ENCODE measurements around the gene RAD51B.
"Not testable (repeated sequence)": the region's sequence is repeated elsewhere in the genome, so short reads cannot be mapped to it uniquely, and the experiment has no call there.

RAD51B gene

DNA sequence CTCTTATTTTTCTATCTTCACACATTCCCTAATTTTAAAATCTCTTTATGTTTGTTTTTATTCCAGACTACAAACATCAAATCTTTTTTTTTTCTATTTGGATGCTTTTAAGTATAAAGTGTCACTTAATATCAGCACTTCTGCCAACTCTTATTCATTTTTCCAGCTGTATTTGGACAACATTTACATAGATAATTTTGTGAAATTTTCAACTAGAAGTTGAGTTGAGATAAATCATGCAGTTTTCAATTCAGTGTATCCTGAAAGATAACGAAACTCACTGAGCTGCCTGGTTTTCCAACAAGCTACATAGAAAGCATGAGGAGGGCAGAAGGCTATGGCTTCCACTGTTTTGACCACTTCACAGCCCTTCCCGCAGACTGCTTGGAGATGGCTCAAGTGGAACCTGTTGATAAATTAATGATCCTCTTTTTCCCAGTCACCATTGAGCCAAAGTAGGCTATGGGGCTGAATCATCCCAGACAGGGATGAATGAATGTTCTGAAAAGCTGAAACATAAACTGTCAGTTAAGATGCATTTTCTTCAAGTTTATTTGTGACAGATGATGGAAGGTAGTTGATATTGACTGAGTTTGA, 213.9 kb downstream of the RAD51B start:
- no peak for DNase-seq

DNA sequence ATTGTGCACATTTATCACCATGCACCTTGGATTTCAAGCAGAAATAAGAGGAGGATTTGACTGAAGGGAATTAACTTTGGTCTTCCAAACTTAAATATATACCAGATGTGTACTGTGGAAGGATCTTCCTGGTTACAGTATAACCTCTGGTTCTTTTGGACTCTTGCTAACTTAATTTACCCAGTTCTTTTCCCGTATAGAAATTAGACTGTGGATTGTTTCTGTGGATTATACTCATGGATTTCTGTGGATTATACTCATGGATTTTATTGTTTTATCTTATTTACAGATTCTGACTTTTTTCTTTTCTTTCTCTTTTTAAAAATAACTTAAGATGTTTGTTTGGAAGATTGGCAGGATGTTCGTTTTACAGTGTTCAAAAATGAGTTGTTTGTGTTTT, 215.3 kb downstream of the RAD51B start:
- DNase-seq, result no peak

DNA sequence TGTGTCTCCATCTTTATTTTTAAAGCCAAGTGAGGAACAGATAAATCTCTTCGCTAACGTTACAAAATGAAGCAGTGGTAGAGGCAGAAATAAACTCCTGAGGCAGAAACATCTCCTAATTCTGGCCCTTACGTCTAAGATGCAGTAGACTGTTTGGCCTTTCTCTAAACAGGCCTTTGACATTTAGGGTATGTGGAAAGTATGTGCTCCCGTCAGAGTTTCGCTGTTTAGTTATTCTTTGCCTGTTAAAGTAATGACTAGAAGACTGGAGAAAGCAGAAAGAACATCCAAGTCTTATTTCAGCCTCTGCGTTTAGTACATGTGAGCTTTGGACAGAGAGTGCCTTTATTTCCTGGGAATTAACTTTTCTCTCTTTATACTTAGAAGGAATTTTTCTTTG, 216.6 kb downstream of the RAD51B start:
- no peak for DNase-seq

DNA sequence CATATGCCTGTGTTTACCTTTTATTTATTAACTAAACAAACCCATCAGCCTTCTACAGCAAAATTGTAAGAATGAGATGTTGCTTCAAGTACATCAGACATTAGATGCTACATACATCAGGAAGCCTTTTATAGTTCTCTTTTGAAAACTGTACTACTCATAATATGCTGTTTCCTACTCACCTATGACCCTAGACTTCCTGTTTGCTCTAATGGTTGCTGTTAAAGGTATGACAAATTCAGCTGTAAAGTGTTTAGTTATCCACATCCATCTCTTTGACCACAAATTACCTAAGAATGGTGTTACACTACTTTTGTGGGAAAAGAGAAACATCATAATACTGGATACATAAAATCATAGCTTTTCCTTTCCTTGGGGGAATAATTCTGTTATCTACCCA, 220.0 kb downstream of the RAD51B start:
- DNase-seq, result no peak

DNA sequence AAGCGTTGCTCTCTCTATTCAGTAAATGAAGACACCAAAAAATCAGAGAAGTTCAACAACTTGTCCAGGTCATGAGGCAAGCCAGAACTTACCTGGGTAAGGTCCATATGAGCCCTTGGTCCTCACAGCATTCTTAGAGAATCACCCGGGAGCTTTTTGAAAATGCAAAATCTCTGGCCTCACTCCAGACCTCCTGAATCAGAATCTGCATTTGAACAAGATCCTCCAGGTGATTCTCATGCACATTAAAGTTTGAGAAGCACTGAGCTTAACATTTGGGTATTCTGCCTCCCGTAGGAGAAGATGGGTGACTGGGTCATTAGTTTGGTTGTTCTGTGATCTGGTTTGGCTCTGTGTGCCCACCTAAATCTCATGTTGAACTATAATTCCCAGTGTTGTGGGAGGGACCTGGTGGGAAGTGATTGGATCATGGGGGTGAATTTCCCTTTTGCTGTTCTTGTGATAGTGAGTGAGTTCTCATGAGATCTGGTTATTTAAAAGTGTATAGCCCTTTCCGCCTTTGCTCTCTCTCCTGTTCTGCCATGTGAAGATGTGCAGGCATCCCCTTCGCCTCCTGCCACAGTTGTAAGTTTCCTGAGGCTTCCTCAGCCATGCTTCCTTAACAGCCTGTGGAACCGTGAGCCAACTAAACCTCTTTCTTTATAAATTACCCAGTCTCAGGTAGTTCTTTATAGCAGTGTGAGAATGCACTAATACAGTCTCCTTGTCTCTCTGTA, 221.2 kb downstream of the RAD51B start:
- no peak for DNase-seq

DNA sequence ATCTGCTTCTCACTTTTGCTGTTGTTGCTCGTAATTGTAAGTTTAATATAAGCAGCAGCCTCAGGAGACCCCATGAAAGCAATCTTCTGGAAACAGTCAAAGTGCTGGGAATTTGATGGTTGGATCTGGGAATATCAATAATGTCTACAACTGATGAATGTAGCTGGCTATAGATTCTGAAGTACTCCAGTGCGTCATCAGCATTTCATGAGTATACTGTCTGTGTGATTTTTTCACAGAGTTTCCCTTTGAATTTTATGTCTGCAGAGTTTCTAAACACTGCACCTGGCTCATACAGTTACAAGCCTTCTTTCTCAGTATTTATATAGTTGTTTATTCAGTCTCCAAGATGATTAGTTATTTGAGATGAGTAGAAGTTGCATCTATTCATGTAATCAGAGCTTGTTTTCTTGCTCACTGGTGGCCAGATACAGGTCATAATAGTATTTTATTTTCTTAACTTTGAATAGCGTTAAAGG, 222.3 kb downstream of the RAD51B start:
- no peak for DNase-seq

DNA sequence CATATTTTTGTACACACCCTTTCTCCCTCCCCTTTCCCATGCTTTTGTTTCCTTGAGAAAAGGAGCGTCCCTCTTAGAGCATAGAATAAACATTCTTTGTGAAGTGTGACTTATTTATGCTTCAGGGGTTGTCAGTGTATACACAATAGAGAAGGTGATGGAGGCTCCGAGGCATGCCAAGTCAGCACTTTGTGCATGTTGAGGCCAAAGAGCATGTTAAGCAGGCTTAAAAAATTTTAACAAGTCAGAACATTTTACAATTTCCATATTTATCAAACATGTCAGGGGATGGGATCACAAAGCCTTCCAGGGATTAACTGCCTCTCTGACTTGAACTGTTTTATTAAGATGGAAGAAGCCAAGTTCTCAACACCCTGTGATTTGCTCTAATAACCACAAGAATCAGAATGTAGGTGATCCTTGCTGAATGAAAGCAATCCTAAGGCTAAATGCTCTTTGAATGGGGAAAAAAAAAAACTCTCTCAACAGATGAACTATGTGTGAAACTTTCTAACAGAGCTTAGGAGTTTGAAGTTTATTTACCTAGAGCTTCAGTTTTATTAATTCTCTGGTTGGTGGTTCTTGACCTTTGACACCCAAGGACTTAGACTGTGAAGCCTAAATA, 223.1 kb downstream of the RAD51B start:
- DNase-seq, result no peak

DNA sequence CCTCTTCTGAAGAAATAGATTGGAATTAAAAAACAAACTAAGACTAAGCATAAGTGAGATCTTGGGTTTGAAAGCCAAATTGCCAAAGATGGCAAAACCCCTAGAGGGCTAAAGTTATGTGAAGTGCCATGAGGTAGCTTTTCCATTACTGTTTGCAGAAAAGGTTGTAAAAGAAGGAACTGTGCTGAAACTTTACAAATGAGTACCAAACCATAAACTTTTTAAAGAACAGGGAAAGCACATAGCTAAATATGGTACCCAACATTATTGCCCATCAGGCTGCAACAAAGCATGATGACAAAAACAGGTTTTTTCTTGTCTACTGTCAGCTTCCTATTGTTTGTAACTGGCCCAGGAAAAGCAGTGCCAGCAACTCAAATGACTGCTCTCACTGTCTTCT, 224.2 kb downstream of the RAD51B start:
- DNase-seq, result no peak

DNA sequence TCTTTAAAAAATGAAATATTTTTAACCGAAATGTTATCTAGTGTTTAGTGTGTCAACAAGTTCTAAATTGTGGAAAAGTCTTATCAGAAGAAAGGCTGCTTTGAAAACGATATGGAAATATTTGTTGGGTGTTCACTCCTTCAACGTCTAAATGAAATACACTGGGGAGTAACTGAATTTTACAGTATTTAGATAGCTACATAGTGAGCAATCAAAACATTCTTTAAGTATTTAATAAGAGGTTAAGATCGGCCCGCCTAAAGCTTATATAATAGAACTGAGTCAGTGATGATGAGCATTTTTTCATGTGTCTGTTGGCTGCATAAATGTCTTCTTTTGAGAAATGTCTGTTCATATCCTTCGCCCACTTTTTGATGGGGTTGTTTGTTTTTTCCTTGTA, 228.3 kb downstream of the RAD51B start:
- no peak for DNase-seq

DNA sequence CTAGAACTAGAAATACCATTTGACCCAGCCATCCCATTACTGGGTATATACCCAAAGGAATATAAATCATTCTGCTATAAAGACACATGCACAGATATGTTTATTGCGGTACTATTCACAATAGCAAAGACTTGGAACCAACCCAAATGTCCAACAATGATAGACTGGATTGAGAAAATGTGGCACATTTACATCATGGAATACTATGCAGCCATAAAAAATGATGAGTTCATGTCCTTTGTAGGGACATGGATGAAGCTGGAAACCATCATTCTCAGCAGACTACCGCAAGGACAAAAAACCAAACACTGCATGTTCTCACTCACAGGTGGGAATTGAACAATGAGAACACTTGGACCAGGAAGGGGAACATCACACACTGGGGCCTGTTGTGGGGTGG, 229.2 kb downstream of the RAD51B start:
- not testable (repeated sequence) for DNase-seq

DNA sequence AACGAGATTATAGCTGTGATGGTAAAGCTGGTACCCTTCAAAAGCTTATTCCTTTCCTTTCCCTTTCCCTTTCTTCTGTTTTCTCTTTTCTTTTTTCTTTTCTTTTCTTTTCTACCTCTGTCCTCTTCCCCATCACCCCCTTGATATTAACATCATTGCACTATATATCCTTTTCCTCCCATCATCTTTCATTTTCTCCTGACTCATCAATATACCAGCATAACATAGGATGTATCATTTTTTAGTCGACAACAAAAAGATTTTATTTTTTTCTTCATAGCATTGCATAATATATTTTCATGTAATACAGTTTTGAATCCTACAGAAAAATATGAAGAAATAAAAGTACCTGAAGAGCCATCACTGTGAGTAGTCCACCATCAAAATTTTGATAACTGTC, 230.6 kb downstream of the RAD51B start:
- DNase-seq, result no peak

DNA sequence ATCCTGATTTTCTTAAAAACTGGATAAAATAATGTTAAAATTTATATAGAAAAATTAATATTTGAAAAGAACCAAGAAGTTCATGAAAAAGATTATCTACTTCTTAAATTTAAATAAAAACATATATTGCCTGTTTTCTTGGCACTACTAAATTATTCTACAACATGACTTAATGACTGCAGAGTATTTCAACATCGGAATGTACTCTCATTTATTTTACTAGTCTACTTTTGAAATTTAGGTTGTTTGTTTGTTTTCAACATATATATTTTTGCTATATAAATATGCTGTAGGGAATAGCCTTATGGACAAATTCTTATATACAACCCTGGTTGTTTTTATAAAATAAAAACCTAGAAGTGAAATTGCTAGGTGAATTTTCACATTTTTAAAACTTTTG, 231.6 kb downstream of the RAD51B start:
- DNase-seq, result no peak

DNA sequence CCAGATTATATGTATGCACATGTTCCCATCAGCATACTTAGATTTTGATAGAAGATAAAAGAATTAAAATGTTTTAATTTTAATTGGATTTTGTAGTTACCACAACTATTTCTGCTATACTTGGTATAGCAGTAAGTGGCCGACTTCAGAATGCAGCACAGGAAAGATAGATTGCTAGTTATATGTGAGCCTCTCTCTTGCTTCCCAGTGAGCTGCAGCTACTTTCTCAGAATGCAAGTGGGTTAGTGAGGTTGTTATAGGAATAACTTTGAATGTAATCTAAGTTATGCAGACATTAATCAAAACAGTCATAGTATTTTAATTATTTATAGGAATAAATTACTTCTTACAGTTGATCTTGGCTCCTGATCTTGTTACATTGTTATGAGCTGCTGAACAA, 240.6 kb downstream of the RAD51B start:
- DNase-seq, result no peak

DNA sequence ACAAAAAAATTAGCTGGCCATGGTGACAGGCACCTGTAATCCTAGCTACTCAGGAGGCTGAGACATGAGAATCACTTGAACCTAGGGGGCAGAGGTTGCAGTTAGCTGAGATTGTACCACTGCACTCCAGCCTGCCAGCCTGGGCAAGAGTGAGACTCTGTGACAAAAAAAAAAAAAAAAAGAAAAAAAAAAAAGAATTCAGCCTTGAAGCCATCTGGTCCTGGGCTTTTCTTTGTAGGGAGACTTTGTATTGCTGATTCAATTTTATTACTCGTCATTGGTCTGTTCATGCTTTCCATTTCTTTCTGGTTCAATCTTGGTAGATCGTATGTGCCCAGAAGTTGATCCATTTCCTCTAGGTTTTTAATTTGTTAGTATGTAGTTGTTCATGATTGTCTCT, 243.1 kb downstream of the RAD51B start:
- DNase-seq, result no peak

DNA sequence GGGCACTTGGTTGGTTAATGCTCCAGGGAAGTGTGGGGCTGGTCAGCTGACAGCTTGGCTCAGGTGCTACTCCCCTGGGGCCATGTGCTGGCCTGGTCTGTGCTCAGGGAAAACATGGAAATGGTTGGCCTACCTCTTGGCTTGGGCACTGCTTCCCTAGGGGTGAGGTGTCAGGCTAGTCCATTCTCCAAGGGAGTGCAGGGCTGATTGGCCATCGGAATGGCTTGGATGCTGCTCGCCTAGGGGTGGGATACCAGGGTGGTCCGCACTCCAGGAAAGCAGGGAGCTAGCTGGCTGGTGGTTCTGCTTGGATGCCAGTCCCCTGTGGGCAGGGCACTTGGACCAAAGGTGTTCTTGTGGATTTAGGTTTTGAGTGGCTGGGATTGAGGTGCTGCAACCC, 245.7 kb downstream of the RAD51B start:
- DNase-seq, result no peak

DNA sequence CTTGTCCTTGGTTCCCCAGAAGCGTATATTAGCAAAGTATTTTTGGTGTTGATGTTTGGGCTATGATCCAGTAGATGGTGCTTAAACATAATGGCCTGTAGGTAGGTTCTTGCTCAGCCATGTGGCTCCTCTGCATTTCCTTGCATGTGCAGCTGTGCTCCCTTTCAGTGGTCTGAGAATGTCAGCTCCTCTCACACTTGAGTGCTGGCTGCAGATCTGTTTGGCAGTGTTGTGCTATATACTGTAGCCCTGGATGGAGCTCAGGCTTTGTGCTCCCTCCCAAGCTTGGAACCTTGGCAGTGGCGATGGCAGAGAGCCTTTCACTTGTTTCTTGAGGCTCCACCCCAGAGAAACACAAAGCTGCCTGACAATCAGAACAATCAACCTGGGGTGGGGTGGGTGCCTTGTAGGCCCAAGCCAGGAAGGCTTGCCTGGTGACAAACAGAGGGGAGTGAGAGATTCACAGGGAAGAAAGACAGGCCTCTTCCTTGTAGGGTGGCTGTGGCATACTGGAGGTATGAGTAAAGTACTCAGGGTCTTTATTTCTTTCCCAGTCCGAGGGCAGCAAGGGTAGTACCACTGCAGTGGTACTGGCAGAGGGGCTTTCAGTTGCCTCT, 255.3 kb downstream of the RAD51B start:
- DNase-seq, result no peak

DNA sequence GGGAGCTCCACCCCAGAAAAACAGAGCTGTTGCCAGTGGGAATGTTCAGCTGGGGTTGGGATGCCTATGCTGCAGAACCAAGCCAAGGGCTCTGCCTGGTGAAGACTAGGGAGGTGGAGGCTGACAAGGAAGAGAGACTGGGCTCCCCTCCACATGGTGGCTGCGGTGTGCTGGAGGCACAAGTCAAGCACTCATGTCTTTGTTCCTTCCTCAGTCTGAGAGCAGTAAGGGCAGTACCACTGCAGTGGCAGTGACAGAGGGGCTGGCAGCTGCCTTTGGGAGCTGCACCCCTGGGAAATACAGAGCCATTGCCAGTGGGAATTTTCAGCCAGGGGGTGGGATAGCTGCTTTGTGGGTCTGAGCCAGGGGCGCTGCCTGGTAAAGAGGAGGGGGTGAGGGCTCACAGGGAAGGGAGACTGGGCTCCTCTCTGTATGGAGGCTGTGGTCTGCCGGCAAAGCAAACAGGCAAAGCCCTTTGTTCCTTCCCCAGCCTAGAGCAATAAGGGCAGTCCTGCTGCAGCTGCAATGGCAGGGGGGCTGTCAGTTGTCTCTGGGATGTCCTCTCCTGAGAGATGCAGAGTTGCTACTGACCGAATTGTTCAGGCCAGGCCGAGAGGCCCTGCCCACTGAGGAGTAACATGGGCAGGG, 255.9 kb downstream of the RAD51B start:
- DNase-seq, result no peak

DNA sequence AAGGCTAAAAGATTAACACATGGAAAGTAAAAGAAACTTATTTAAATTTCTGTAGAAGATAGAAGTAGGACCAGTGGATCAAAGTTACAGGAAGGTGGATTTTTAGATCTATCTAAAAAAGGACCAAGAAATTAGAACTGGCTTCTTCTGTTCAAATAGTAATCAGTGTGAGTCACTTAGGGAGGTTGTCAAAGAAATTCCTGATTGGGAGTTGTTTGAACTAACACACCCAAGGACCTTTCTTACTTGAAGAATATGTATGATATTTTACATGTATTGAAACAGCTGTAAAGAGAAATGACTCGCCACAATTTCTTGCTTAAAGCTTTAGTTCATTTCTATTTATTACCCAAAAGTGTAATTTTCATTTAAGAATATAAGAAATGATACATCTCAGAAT, 256.9 kb downstream of the RAD51B start:
- no peak for DNase-seq

DNA sequence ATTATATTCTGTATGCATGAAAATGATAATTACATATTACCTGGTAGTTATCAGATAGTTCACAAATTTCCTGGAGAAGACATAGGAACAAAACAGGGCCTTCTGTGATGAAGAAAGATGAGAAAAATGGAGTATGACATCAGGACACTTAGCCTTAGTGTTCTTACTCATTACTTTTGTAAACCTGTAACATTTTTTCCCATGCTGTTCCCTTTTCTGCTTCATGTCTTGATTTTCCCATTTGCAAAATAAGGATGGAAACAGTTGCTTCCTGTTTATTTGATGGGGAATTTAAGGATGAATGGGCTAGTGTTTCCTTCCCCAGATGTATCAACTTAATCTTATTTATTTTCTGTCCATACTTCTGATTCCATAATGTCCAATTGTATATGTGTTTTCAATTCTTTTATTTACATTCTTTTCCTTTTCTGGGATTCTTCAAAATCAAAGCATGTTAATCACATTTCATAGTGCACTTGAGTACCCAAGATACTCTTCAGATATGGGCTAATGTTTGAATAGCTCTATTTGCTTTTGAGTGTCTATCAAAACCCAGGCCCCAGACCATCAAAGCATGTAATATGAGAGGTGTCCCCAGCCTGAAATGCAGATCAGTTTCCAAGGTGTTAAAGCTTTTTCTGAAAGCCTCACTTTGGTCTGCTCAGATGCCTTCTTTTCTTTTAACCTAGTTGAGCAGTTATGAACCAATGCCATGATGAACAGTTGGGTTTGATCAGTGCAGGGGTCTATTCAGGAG, 260.5 kb downstream of the RAD51B start:
- DNase-seq, result no peak

DNA sequence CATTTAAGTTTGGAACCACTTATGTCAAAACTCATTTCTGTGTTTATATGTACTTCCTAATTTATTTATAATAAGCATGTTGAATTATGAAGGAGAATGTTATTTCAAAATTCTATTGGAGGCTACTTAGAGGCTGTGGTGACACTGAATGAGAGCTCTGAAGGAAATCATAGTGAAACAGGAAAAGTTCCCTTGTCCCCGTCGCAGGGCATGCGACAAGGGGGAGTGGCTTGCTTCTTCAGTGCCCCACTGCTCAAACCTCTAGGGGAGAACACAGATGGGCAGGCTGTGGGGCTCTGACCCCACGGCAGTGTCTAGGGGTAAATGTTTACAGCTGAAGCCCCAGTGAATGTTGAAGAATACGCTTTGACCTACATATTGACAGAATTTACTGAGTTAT, 261.9 kb downstream of the RAD51B start:
- no peak for DNase-seq

DNA sequence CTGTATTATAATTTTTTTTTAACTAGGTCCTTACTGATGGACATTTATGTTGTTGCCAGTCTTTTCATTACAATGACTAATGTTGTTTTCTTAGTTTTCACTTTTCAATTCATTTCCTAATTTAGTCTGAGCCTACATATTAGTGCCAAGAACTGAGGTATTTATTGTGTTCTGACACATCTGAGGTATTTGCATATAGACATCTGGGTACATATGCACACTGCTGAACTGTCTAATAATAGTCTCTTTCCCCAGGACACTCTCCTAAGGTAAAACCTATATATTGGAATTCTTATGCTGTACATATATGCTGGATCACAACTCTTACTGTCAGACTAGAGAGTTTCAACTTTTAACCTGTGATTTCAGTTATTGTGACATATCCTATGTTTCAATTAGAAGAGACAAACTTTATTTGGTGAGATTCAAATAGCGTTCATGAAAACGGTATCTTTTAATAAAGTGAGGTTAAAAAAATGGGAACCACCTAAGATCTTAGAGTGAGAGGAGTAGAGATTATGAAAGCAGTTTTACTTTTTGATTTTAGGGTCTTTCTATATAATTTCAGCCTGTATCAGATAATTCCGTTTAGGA, 263.2 kb downstream of the RAD51B start:
- no peak for DNase-seq

DNA sequence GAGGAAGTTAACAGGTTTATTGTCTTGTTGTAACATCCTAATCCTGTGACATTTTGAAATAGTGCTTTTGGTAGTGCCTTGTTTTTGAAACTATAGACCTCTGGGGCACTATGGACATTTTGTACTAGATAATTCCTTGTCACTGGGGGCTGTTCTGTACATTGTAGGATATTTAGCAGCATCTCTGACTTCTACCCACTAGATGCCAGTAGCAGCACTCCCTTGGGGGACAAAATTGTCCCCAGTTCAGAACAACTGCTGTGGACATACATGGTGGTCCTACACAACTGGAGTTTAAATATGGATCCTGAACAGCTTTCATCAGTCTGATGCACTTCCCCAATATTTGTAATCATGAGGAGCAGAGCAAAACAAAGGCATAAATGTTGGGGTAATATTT, 264.7 kb downstream of the RAD51B start:
- DNase-seq, result no peak
